Muscle of back (tissue), 11 donors: ENCODE results near the gene COL6A3. TPM values are rescaled to one million over a fixed set of nuclear protein-coding genes. Genes with fewer than 3 reads are reported as not detected.
"Not testable (repeated sequence)": the region's sequence is repeated elsewhere in the genome, so short reads cannot be mapped to it uniquely, and the experiment has no call there.

ENCODE experiments used
- DNase-seq, 3 donors: peaks; one replicate each; pipeline versions ENCODE4 v3.0.0 to v3.0.0-alpha.2; 2013
- polyA plus RNA-seq, 10 donors: library from polyadenylated mRNA; unstranded; fragments of 120-200 nt; gene quantifications; one replicate each; pipeline ENCODE4 v1.2.1, GENCODE V29; 2013; ENCODE audit not compliant: insufficient read length in 10 of 10

Gene COL6A3
- polyA plus RNA-seq, 10 donors, result 229 to 489 (median 278) TPM

- DNase-seq, result peak in 2 of 3 donors; percentile 60 to 64
These were observed 93.0 kb downstream of the COL6A3 start for GRCh38 chr2:237320801-237321560.

GRCh38 chr2:237319887-237320286, 94.1 kb downstream of the COL6A3 start:
- no peak for DNase-seq

GRCh38 chr2:237319086-237319820, 94.7 kb downstream of the COL6A3 start:
- no peak for DNase-seq

- DNase-seq, result no peak
These were observed 97.6 kb downstream of the COL6A3 start for GRCh38 chr2:237316339-237316738.

- DNase-seq, result no peak
These were observed 98.1 kb downstream of the COL6A3 start for GRCh38 chr2:237315829-237316225.

- DNase-seq, result peak; percentile 92 to 98 (median 95)
These were observed 98.7 kb downstream of the COL6A3 start for GRCh38 chr2:237315170-237315828.

GRCh38 chr2:237314681-237315080, 99.3 kb downstream of the COL6A3 start:
- DNase-seq, result no peak

GRCh38 chr2:237314198-237314597, 99.8 kb downstream of the COL6A3 start:
- no peak for DNase-seq

GRCh38 chr2:237312021-237312755, 101.8 kb downstream of the COL6A3 start:
- no peak for DNase-seq

GRCh38 chr2:237310515-237311114, 103.3 kb downstream of the COL6A3 start:
- DNase-seq, result no peak

GRCh38 chr2:237309416-237309815, 104.5 kb downstream of the COL6A3 start:
- DNase-seq, result no peak

GRCh38 chr2:237309011-237309410, 105.0 kb downstream of the COL6A3 start:
- peak in 1 of 3 donors; percentile 70 for DNase-seq

- DNase-seq, result peak in 1 of 3 donors; percentile 50
These were observed 106.5 kb downstream of the COL6A3 start for GRCh38 chr2:237307474-237307873.

GRCh38 chr2:237306787-237307170, 107.2 kb downstream of the COL6A3 start:
- no peak for DNase-seq

GRCh38 chr2:237306083-237306786, 107.7 kb downstream of the COL6A3 start:
- peak in 1 of 3 donors; percentile 24 for DNase-seq

GRCh38 chr2:237305579-237305978, 108.4 kb downstream of the COL6A3 start:
- DNase-seq, result peak in 1 of 3 donors; percentile 1

- DNase-seq, result peak in 1 of 3 donors; percentile 87
These were observed 109.0 kb downstream of the COL6A3 start for GRCh38 chr2:237304763-237305514.

- not testable (repeated sequence) for DNase-seq
These were observed 110.7 kb downstream of the COL6A3 start for GRCh38 chr2:237303244-237303643.

GRCh38 chr2:237301595-237301994, 112.4 kb downstream of the COL6A3 start:
- DNase-seq, result no peak

GRCh38 chr2:237300739-237301138, 113.2 kb downstream of the COL6A3 start:
- peak in 1 of 3 donors; percentile 7 for DNase-seq
